Ectodermal cell (in vitro differentiated cells): ENCODE results near the gene APC2.

ENCODE experiments used
- H3K27ac ChIP-seq: 2 replicates; pipeline ENCODE4 v1.7.0; 2013; ENCODE audit warnings: mild to moderate bottlenecking, low read depth, low read length; ENCODE audit not compliant: insufficient read depth, poor library complexity, severe bottlenecking
- H3K27me3 ChIP-seq: 2 replicates; pipeline ENCODE4 v1.7.0; 2013; ENCODE audit warnings: mild to moderate bottlenecking, low read length; ENCODE audit not compliant: insufficient read depth, control insufficient read depth, poor library complexity, severe bottlenecking
- H3K36me3 ChIP-seq: one replicate; pipeline ENCODE4 v1.7.0; 2013; ENCODE audit warnings: low read length; ENCODE audit not compliant: control insufficient read depth, insufficient read depth
- H3K4me1 ChIP-seq: one replicate; pipeline ENCODE4 v1.7.0; 2013; ENCODE audit warnings: low read length; ENCODE audit not compliant: control insufficient read depth, insufficient read depth
- H3K4me3 ChIP-seq: 2 replicates; pipeline ENCODE4 v1.7.0; 2013; ENCODE audit warnings: low read depth, low read length, control low read depth; ENCODE audit not compliant: insufficient read depth
- H3K9me3 ChIP-seq: 2 replicates; pipeline ENCODE4 v1.7.0; 2013; ENCODE audit warnings: mild to moderate bottlenecking, low read length, moderate library complexity; ENCODE audit not compliant: control insufficient read depth
- WGBS, 2 experiments: methylation state at CpG; one replicate each; pipeline ENCODE4 v1.1.7; 2013; ENCODE audit warnings: missing lambda C conversion rate in 2 of 2; 5-methylcytosine and 5-hydroxymethylcytosine counted together

APC2 gene

GRCh38 chr19:1457892-1458291 lies 8.0 kb downstream of the APC2 start:
- H3K4me1 ChIP-seq, result peaks cover 4% of the 10 kb centered on the region
- H3K27ac ChIP-seq, result no peak overlapping the region
- no peak overlapping the region for H3K4me3 ChIP-seq
- WGBS, 2 experiments, result 91% methylated on average over 16 of the region's 16 CpGs
- H3K36me3 ChIP-seq, result peaks cover 3% of the 10 kb centered on the region
- H3K9me3 ChIP-seq, result no peaks in the 10 kb centered on the region
- peaks cover 40% of the 10 kb centered on the region for H3K27me3 ChIP-seq

GRCh38 chr19:1459479-1459878 lies 9.6 kb downstream of the APC2 start:
- WGBS, 2 experiments, result 78 to 79% methylated on average over 9 of the region's 9 CpGs
- H3K27me3 ChIP-seq, result peaks cover 32% of the 10 kb centered on the region
- no peaks in the 10 kb centered on the region for H3K4me1 ChIP-seq

GRCh38 chr19:1460033-1460995 lies 10.4 kb downstream of the APC2 start:
- H3K4me3 ChIP-seq, result no peak overlapping the region
- 93 to 94% methylated on average over 36 of the region's 36 CpGs for WGBS, 2 experiments
- H3K4me1 ChIP-seq, result no peaks in the 10 kb centered on the region
- no peak overlapping the region for H3K27ac ChIP-seq
- H3K27me3 ChIP-seq, result peaks cover 36% of the 10 kb centered on the region
- peaks cover under 1% of the 10 kb centered on the region for H3K36me3 ChIP-seq
- no peaks in the 10 kb centered on the region for H3K9me3 ChIP-seq

More at GRCh38 chr19:1459479-1459878, 9.6 kb downstream of the APC2 start:
- Histone ChIP-seq H3K4me3 (no peak overlapping the region), H3K36me3 (peaks cover 3% of the 10 kb centered on the region), H3K9me3 (no peaks in the 10 kb centered on the region), H3K27ac (no peak overlapping the region)

GRCh38 chr19:1461862-1462261 lies 11.9 kb downstream of the APC2 start:
- Histone ChIP-seq H3K4me3 (no peak overlapping the region), H3K27ac (no peak overlapping the region), H3K36me3 (no peaks in the 10 kb centered on the region), H3K4me1 (peaks cover 7% of the 10 kb centered on the region), H3K9me3 (no peaks in the 10 kb centered on the region), H3K27me3 (peaks cover 38% of the 10 kb centered on the region)
- 90 to 92% methylated on average over 24 of the region's 24 CpGs for WGBS, 2 experiments

DNA sequence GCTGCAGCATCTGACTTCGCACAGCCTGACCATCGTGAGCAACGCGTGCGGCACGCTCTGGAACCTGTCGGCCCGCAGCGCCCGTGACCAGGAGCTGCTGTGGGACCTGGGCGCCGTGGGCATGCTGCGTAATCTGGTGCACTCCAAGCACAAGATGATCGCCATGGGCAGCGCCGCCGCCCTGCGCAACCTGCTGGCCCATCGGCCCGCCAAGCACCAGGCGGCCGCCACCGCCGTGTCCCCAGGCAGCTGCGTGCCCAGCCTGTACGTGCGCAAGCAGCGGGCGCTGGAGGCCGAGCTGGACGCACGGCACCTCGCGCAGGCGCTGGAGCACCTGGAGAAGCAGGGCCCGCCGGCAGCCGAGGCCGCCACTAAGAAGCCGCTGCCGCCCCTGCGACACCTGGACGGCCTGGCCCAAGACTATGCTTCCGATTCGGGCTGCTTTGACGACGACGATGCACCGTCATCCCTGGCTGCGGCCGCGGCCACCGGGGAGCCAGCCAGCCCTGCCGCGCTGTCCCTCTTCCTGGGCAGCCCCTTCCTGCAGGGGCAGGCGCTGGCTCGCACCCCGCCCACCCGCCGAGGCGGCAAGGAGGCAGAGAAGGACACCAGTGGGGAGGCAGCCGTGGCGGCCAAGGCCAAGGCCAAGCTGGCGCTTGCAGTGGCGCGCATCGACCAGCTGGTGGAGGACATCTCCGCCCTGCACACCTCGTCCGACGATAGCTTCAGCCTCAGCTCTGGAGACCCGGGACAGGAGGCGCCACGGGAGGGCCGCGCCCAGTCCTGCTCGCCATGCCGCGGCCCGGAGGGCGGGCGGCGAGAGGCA lies 15.5 kb downstream of the APC2 start:
- Histone ChIP-seq H3K36me3 (no peaks in the 10 kb centered on the region), H3K9me3 (no peaks in the 10 kb centered on the region), H3K27ac (no peak overlapping the region), H3K4me3 (no peak overlapping the region), H3K4me1 (peaks cover 25% of the 10 kb centered on the region), H3K27me3 (peaks cover 68% of the 10 kb centered on the region)
- 29 to 30% methylated on average over 83 of the region's 83 CpGs for WGBS, 2 experiments

DNA sequence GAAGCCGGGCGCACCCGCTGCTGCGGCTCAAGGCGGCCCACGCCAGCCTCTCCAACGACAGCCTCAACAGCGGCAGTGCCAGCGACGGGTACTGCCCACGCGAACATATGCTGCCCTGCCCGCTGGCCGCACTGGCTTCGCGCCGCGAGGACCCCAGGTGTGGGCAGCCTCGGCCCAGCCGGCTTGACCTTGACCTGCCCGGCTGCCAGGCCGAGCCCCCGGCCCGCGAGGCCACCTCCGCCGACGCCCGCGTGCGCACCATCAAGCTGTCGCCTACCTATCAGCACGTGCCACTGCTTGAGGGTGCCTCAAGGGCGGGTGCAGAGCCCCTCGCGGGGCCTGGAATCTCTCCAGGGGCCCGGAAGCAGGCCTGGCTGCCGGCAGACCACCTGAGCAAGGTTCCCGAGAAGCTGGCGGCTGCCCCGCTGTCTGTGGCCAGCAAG lies 16.1 kb downstream of the APC2 start:
- no peak overlapping the region for H3K27ac ChIP-seq
- H3K9me3 ChIP-seq, result no peaks in the 10 kb centered on the region
- no peaks in the 10 kb centered on the region for H3K36me3 ChIP-seq
- peaks cover 25% of the 10 kb centered on the region for H3K4me1 ChIP-seq
- H3K27me3 ChIP-seq, result peaks cover 74% of the 10 kb centered on the region
- 25 to 29% methylated on average over 41 of the region's 41 CpGs for WGBS, 2 experiments
- H3K4me3 ChIP-seq, result no peak overlapping the region

GRCh38 chr19:1466461-1467214 lies 16.7 kb downstream of the APC2 start:
- peaks cover 29% of the 10 kb centered on the region for H3K4me1 ChIP-seq
- H3K27ac ChIP-seq, result no peak overlapping the region
- 9 to 11% methylated on average over 70 of the region's 70 CpGs for WGBS, 2 experiments
- peak overlapping the region; percentile 12 for H3K4me3 ChIP-seq
- H3K27me3 ChIP-seq, result peaks cover 80% of the 10 kb centered on the region
- H3K9me3 ChIP-seq, result no peaks in the 10 kb centered on the region
- H3K36me3 ChIP-seq, result no peaks in the 10 kb centered on the region

- no peak overlapping the region for H3K27ac ChIP-seq
- WGBS, 2 experiments, result 5 to 7% methylated on average over 36 of the region's 36 CpGs
- no peaks in the 10 kb centered on the region for H3K9me3 ChIP-seq
- H3K4me1 ChIP-seq, result peaks cover 29% of the 10 kb centered on the region
- H3K27me3 ChIP-seq, result peaks cover 85% of the 10 kb centered on the region
- peak overlapping the region; percentile 12 for H3K4me3 ChIP-seq
- H3K36me3 ChIP-seq, result no peaks in the 10 kb centered on the region
Measured at GRCh38 chr19:1467215-1467489, 17.2 kb downstream of the APC2 start.

DNA sequence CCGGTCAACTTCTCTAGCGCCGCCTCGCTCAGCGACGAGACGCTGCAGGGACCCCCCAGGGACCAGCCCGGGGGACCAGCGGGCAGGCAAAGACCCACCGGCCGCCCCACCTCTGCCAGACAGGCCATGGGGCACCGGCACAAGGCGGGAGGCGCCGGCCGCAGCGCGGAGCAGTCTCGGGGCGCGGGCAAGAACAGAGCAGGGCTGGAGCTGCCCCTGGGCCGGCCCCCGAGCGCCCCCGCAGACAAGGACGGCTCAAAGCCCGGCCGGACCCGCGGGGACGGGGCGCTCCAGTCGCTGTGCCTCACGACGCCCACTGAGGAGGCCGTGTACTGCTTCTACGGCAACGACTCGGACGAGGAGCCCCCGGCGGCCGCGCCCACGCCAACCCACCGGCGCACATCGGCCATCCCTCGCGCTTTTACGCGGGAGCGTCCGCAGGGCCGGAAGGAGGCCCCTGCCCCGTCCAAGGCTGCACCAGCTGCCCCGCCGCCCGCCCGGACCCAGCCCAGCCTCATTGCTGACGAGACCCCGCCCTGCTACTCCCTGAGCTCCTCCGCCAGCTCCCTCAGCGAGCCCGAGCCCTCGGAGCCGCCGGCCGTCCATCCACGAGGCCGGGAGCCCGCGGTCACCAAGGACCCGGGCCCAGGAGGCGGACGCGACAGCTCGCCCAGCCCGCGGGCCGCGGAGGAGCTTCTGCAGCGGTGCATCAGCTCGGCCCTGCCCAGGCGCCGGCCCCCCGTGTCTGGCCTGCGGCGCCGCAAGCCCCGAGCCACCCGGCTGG lies 17.8 kb downstream of the APC2 start:
- H3K4me1 ChIP-seq, result peaks cover 29% of the 10 kb centered on the region
- no peaks in the 10 kb centered on the region for H3K36me3 ChIP-seq
- 5 to 6% methylated on average over 92 of the region's 92 CpGs for whole genome bisulfite sequencing, 2 experiments
- peaks cover 90% of the 10 kb centered on the region for H3K27me3 ChIP-seq
- H3K27ac ChIP-seq, result no peak overlapping the region
- peak overlapping the region; percentile 10 for H3K4me3 ChIP-seq
- H3K9me3 ChIP-seq, result no peaks in the 10 kb centered on the region
